Diencephalon (tissue), 1 donor: ENCODE results near the gene ARL4D. TPM values are rescaled to one million over a fixed set of nuclear protein-coding genes. Genes with fewer than 3 reads are reported as not detected.

ENCODE experiments used
- small RNA-seq: library from RNA; depleted of rRNA; stranded (forward); fragments of <200 nt; gene quantifications from one replicate; pipeline ENCODE3, GENCODE V24; 2014
- total RNA-seq: library from RNA; depleted of rRNA; stranded (reverse); fragments of >200 nt; gene quantifications from one replicate; pipeline ENCODE4 v1.2.3, GENCODE V29; 2014

Gene ARL4D, protein sequence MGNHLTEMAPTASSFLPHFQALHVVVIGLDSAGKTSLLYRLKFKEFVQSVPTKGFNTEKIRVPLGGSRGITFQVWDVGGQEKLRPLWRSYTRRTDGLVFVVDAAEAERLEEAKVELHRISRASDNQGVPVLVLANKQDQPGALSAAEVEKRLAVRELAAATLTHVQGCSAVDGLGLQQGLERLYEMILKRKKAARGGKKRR
- total RNA-seq, result 21.0 TPM

DNA sequence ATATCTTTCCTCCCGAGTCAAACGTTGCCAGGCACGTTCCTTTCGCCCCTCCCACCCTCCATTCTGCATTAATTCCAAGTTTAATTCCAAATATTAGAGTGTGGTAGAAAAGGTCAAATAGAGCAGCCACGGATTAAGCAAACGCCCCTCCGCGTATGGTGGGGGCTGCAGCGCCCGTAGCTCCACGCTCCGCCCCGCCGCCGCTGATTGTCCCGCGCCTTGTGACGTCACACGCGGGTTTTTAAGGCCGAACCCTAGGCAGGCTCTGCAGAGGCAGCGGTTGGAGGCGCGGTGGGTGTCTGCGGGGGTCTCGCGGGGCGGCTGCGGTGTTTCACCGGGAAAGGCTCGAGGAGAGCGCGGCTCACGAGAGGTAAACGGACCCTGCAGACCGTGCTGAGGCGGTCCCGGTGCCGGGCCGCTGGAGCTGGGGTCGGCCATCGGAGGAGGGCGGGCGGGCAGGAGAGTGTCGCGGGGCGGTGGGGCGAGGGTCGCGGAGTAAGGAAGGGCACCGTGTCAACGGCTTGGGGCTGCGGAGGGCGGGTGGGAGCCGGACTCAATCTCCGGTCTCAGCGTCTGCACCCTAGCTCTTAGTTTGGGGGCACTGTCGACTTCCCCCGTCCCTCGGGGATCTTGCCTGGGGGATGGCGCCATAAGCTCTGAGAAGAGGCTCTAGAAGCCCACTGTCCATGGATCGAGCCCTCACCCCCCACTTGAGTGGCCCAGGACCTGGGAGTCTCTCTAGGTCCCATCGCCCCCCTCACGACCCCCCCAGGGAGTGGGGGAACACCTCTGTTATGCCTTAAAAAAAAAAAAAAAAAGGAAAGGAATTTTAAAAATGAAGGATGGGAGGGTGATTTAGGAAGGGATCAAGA lies at the start of gene ARL4D:
TSS of gene ARL4D (plus strand) at position 270 of the 872 bp plus-strand sequence. CDS start 740 bp downstream, outside the sequence.

Small RNA genes lying within 50 kb of the gene (small RNA-seq; reads per million reads assigned to genes)
- gene RNU6-1137P (not detected), gene RNU6-406P (not detected), gene RNU6-470P (not detected)

Other genes starting within 250 kb of the ARL4D start
- gene NBR1, start 227.8 kb upstream of the ARL4D start, total RNA-seq, result 81.0 TPM
- 0.92 TPM for gene TMEM106A, start 187.1 kb upstream of the ARL4D start, total RNA-seq
- gene CCDC200, start 170.4 kb upstream of the ARL4D start, total RNA-seq, result not detected
- not detected for gene RNU2-1, start 165.0 kb upstream of the ARL4D start, total RNA-seq
- gene DHX8, start 85.0 kb downstream of the ARL4D start, total RNA-seq, result 37.8 TPM
- gene ETV4, start 147.3 kb downstream of the ARL4D start, total RNA-seq, result 0.46 TPM